NCI-H1436 (cell line): ENCODE results near the gene ADGRB3.
"Not testable (repeated sequence)": the region's sequence is repeated elsewhere in the genome, so short reads cannot be mapped to it uniquely, and the experiment has no call there.

Experiments
- DNase-seq: peaks from one replicate; lab custom pipeline; 2025; lab: John Stamatoyannopoulos, UW

The ADGRB3 gene

DNA sequence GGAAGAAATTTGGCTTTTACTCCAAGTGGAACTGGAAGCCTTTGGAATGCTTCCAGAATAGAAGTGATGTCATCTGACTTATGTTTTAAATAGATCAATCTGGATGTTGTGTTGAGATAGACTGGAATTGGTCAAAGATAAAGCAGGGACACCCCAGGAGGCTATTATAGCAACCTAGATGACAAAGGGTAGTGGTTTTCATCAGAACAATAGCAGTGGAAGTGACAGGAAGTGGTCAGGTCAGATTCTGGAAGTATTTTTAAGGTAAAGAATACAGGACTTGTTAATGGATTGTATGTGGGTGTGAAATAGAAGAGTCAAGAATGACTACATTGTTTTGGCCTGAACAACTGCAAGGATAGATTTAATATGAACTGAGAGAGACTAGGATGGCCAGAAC is 191.4 kb downstream of the ADGRB3 start:
- no peak for DNase-seq

- no peak for DNase-seq
Measured at GRCh38 chr6:68834551-68834950, 199.5 kb downstream of the ADGRB3 start.

GRCh38 chr6:68838571-68838970 is 203.5 kb downstream of the ADGRB3 start:
- no peak for DNase-seq

DNA sequence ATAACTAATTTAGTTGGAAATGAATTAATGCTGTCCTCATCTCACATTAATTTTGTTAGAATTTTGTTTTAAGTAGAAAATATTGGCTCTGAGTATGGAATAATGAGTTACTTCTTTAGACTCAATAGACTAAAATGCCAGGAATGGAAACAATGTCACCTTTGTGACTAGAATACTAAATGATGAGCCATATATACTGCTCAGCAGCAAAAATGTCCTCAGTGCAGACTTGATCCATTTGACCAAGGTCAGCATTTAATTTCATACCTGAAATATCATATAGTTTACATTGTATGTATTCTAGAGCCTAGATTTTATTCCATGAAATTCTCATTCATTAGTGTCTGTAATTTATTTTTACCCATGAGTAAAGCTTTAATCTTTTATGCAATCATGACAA is 217.7 kb downstream of the ADGRB3 start:
- no peak for DNase-seq

GRCh38 chr6:68859233-68859632 is 224.2 kb downstream of the ADGRB3 start:
- no peak for DNase-seq

DNA sequence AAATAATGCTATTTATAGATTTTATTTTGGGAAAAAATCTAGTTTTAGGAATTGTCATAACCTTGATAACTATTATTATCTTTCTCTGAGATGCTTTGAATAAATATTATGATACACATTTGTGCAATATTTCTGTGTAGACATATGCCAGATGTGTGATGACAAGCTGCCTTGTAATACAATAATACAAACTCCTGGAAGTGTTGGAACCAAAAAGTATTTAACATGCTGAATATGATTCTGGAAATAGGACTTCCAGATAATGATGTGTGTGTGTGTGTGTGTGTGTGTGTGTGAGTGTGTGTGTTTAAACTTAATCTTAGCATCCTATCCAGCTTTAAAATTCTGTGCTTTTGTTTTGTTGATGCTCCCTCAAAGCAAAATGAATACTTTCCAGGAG is 233.6 kb downstream of the ADGRB3 start:
- DNase-seq: no peak

DNA sequence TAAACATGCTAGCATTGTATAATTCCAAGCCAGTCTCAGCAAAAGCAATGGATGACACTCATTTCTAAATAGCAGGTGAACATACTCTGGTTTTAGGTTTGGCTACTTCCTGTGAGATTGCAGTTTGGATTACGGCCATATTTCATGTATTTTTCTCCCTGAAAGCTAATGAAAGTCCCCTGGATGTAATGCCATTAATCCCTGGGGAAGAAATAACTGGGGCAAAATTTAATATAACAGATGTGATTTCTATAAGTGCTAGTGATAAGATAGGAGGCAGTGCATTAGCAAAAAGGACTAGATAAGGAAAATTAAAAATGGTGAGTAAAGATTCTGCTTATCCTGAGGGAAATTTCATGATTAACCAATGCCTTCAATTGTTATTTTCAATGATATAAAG is 238.2 kb downstream of the ADGRB3 start:
- DNase-seq: no peak

- DNase-seq: no peak
Measured at GRCh38 chr6:68874747-68875146, 239.7 kb downstream of the ADGRB3 start.

DNA sequence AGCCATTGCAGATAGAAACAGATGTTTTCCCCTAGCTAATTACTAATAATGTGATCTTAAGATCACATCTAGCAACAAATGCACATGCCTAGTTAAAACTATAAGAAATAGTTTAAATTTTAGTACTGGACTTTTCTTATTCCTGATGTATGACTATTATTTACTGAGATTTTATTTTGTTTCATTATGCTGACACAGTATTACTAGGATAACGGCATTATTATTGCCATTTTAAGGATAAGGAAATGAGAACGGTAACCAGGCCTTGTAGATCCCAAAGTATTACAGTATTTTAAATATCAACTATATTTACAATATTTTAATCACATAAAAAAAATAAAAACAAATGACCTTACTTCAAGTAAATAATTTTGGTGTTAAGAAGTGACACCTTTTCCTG is 240.3 kb downstream of the ADGRB3 start:
- DNase-seq: no peak

- DNase-seq: peak; percentile 22
Measured at GRCh38 chr6:68876792-68877493, 241.9 kb downstream of the ADGRB3 start.

- no peak for DNase-seq
Measured at GRCh38 chr6:68880050-68880813, 245.2 kb downstream of the ADGRB3 start.

GRCh38 chr6:68883325-68883724 is 248.2 kb downstream of the ADGRB3 start:
- DNase-seq: not testable (repeated sequence)

DNA sequence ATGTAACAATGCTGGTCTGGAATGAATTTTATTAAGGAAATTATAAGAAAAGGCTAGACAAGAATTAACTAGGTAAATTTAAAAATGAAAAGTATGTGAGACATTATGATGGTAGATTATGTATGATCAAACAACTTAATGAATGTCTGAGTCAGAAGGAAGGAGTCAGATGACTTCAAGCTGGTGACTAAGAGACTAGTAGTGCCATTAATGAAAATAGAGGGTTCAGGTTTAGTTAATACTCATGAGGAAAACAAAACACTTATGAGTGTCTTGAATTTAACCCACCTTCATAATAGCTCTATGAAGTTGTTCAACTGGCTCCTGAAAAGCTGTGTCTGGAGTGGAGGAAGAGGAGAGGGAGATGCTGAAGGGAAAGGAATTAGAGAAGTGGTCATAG is 256.3 kb downstream of the ADGRB3 start:
- DNase-seq: no peak

DNA sequence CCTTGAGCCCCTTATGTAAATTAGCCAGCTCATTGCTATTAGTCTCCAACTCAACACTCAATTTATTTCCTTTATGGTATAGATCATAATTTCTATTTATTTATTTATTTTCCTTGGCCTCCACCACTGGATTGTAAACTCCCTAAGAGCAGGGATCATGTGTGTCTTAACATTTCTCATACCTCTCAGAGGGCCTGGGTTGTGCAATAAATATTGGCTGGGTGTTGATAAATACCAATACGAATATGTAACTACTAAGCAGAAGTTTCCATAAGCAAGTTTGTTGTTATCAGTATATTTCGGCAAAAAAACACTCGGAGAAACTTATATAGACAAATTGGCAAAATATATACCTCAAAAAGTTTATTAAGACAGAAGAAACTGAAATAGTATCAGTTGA is 257.4 kb downstream of the ADGRB3 start:
- DNase-seq: no peak

DNA sequence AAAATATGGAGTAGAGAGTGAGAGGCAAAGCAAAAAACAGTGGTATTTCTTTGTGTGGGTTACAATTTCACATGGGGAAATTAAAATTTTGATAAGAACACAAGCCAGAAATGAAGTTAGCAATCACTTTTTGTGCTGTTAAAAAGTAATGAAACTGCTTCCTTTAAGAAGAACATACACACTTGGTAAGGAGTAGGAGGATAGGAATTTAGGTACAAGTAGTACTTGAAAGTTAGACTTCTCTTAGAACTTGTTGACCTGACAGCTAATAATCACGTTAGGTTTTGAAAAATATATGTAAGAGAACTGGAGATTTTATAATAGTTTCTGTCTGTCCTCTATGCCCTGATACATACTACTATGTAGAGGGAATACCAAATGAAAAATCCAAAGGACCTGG is 260.8 kb downstream of the ADGRB3 start:
- DNase-seq: no peak

- no peak for DNase-seq
Measured at GRCh38 chr6:68901044-68901443, 266.0 kb downstream of the ADGRB3 start.

DNA sequence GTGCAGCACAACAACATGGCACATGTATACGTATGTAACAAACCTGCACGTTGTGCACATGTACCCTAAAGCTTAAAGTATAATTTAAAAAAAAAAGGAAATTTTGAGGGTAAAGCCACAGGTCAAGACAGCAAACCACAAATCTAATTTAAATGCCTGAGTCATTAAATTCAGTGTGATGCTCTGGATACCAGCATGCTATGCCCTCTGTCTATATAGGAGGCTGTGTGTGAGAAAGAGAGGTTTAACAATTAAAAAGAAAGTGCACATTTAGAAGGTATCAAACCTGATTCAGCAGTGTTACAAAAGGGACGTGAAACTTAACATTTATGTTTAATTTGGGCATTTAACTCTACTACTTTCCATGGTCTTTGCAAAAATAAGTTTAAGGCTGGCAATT is 276.3 kb downstream of the ADGRB3 start:
- no peak for DNase-seq

DNA sequence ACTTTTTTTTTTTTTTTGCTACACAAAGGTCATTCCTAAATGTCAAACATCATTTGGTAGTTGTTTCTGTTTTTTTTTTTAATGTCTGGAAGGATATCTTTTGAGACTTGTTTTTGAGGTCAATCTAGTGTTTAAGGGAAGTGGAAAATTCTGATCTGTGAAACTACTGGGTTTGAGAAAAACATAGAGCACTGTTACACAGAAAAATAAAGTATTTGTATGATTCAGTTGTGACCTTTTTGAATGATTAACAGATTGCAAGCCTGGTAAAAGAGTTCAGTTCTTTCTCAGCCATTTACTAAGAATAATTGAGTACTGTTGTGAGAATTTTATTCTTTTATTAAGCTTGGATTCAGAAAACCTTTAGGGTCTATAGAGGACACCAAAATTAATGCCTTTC is 276.7 kb downstream of the ADGRB3 start:
- DNase-seq: no peak

DNA sequence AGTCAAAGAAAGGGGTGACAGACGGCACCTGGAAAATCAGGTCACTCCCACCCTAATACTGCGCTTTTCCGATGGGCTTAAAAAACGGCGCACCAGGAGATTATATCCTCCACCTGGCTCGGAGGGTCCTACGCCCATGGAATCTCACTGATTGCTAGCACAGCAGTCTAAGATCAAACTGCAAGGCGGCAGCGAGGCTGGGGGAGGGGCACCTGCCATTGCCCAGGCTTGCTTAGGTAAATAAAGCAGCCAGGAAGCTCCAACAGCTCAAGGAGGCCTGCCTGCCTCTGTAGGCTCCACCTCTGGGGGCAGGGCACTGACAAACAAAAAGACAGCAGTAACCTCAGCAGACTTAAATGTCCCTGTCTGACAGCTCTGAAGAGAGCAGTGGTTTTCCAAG is 277.7 kb downstream of the ADGRB3 start:
- not testable (repeated sequence) for DNase-seq

- no peak for DNase-seq
Measured at GRCh38 chr6:68915586-68915985, 280.5 kb downstream of the ADGRB3 start.

DNA sequence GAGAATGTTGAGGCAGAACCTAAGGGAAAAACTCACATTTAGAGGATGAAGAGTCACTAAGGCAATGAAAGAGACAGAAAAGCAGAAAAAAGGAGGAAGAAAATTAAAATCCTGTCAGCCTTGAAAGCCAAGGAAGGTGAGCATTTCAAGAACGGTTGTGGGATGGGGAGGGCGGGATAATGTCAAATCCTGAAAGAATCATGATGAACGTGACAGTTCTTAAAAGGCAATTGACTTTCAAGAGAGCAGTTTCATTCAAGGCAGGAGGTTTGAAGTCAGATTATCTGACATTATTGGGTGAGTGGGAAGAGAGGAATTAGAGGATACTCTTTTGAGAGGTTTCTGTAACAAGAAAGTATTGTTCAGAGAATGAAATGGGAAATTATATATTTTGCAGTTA is 284.5 kb downstream of the ADGRB3 start:
- no peak for DNase-seq

GRCh38 chr6:68941345-68941744 is 306.3 kb downstream of the ADGRB3 start:
- DNase-seq: no peak

- DNase-seq: no peak
Measured at GRCh38 chr6:68947721-68948120, 312.6 kb downstream of the ADGRB3 start.

DNA sequence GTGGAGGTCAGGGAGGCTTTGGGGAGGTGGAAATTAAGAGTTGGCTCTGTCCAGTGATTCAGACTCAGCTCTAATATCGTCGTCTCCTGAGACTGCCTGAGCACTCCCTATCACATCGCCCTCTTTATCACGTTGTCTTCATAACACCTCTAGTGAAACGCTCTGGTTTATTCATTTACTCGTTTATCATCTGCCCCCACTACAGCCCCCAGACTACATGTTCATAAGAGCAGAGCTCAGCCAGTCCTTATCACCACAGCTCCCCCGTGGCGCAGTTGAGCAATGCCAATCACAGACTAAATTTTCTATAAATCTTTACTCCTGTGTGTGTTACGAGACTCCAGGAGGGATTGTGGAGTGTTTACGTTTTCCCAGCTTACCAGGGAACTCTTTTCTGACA is 316.2 kb downstream of the ADGRB3 start:
- no peak for DNase-seq
